Endothelial cell of umbilical vein (primary cell): ENCODE results near the gene SEMA4D. TPM values are rescaled to one million over a fixed set of nuclear protein-coding genes. Genes with fewer than 3 reads are reported as not detected.

Experiments
- Bru-seq: library from RNA; stranded (reverse); fragments of 400-500 nt; gene quantifications from one replicate; lab custom pipeline; 2021; lab: Mats Ljungman, UMichigan
- BruChase-seq, 2 experiments: library from RNA; stranded (reverse); fragments of 400-500 nt; gene quantifications; one replicate each; lab custom pipeline; 2021; lab: Mats Ljungman, UMichigan
- BruUV-seq: library from RNA; stranded (reverse); fragments of 400-500 nt; replicated peaks from 2 replicates; lab custom pipeline; 2021; lab: Mats Ljungman, UMichigan
- CTCF ChIA-PET: fragments of 300-600, 350-600 bp; sonication (Branson Sonifier 250); formaldehyde crosslinking; loops from one replicate; lab custom pipeline; 2021; ENCODE audit warnings: antibody characterized with exemption, inconsistent platforms; lab: Charles Lee
- POLR2A ChIA-PET: fragments of 300-600, 350-600 bp; sonication (Branson Sonifier 250); formaldehyde crosslinking; loops from one replicate; lab custom pipeline; 2021; ENCODE audit warnings: antibody characterized with exemption, inconsistent platforms; lab: Charles Lee
- DNase-seq: peaks from one replicate; pipeline ENCODE4 v3.0.0-alpha.2; 2011; ENCODE audit warnings: low read depth, low spot score
- FAIRE-seq: peaks from 2 replicates; lab custom pipeline; 2011; peaks lifted over from hg19 to GRCh38; lab: Jason Lieb, UNC
- H2AFZ ChIP-seq: 2 replicates; pipeline ENCODE4 v1.6.0; 2012; ENCODE audit warnings: low read depth, low read length, control low read depth, inconsistent platforms
- H3K27ac ChIP-seq: 2 replicates; pipeline ENCODE4 v1.5.1; 2011; ENCODE audit warnings: low read depth, mild to moderate bottlenecking, control low read depth, low read length, moderate library complexity; ENCODE audit not compliant: insufficient read depth
- H3K27me3 ChIP-seq, 2 experiments: 2 replicates each; pipeline versions ENCODE4 v1.6.0 to v1.6.1; 2011; ENCODE audit warnings: low read length in 2 of 2, mixed read lengths in 1 of 2; ENCODE audit not compliant: control insufficient read depth in 2 of 2, insufficient read depth in 2 of 2
- H3K36me3 ChIP-seq, 2 experiments: 2 replicates in 1 of 2; 3 replicates in 1 of 2; pipeline ENCODE4 v1.5.1; 2011; ENCODE audit warnings: low read length in 2 of 2, mild to moderate bottlenecking in 1 of 2, moderate library complexity in 1 of 2; ENCODE audit not compliant: control insufficient read depth in 2 of 2, insufficient read depth in 2 of 2; ENCODE audit errors: extremely low read depth in 1 of 2
- H3K4me1 ChIP-seq: 3 replicates; pipeline ENCODE4 v1.5.1; 2011; ENCODE audit warnings: mild to moderate bottlenecking, low read length; ENCODE audit not compliant: control insufficient read depth, insufficient read depth; ENCODE audit errors: extremely low read depth
- H3K4me2 ChIP-seq: 2 replicates; pipeline ENCODE4 v1.6.1; 2011; ENCODE audit warnings: low read length, control low read depth, mixed read lengths; ENCODE audit not compliant: insufficient read depth
- H3K4me3 ChIP-seq, 3 experiments: fragments of 200-600 bp in 1 of 3; sonication (generic), shearing (Covaris generic) in 1 of 3; replicated peaks in 1 of 3; 2 replicates each; pipeline ENCODE4 v1.5.1; 2011 to 2016; ENCODE audit warnings: control low read depth in 3 of 3, low read length in 3 of 3, mild to moderate bottlenecking in 2 of 3, inconsistent platforms in 1 of 3, low read depth in 1 of 3, moderate library complexity in 1 of 3; ENCODE audit not compliant: insufficient read depth in 1 of 3
- H3K79me2 ChIP-seq: 2 replicates; pipeline ENCODE4 v1.6.0; 2012; ENCODE audit warnings: low read length, inconsistent platforms; ENCODE audit not compliant: control insufficient read depth, insufficient read depth
- H3K9ac ChIP-seq: replicated peaks from 2 replicates; pipeline ENCODE3; 2011; ENCODE audit warnings: low read length, control low read depth; ENCODE audit not compliant: insufficient read depth; ENCODE audit errors: extremely low read depth
- H3K9me1 ChIP-seq: replicated peaks from 3 replicates; pipeline ENCODE4 v1.6.0; 2011; ENCODE audit warnings: mild to moderate bottlenecking, low read length; ENCODE audit not compliant: control insufficient read depth, insufficient read depth; ENCODE audit errors: extremely low read depth
- H3K9me3 ChIP-seq: replicated peaks from 2 replicates; pipeline ENCODE4 v1.5.1; 2012; ENCODE audit warnings: low read length, inconsistent platforms; ENCODE audit not compliant: control insufficient read depth, insufficient read depth
- H4K20me1 ChIP-seq: replicated peaks from 2 replicates; pipeline ENCODE3; 2011; ENCODE audit warnings: mild to moderate bottlenecking, low read length; ENCODE audit not compliant: control insufficient read depth, insufficient read depth; ENCODE audit errors: extremely low read depth
- CTCF ChIP-seq, 2 donors: IDR thresholded peaks; 1 replicate in 1 of 2; 2 replicates in 1 of 2; pipeline ENCODE4 v1.5.1; 2011; ENCODE audit warnings: low read length in 2 of 2, mild to moderate bottlenecking in 2 of 2, moderate library complexity in 2 of 2, control low read depth in 1 of 2, inconsistent platforms in 1 of 2, low read depth in 1 of 2; ENCODE audit not compliant: insufficient read depth in 1 of 2; ENCODE audit errors: extremely low read depth in 1 of 2
- EZH2 ChIP-seq: IDR thresholded peaks from 2 replicates; pipeline ENCODE4 v1.6.1; 2012; ENCODE audit warnings: borderline replicate concordance, low read depth, mild to moderate bottlenecking, moderate library complexity, low read length, inconsistent platforms; ENCODE audit not compliant: severe bottlenecking
- FOS ChIP-seq: IDR thresholded peaks from 2 replicates; pipeline ENCODE4 v1.6.1; 2011; ENCODE audit warnings: mild to moderate bottlenecking, low read length, moderate library complexity, borderline replicate concordance; ENCODE audit not compliant: insufficient read depth
- GATA2 ChIP-seq: IDR thresholded peaks from 2 replicates; pipeline ENCODE4 v1.7.0; 2011; ENCODE audit warnings: low read depth, mild to moderate bottlenecking, moderate library complexity, mixed read lengths, low read length; ENCODE audit not compliant: insufficient read length, insufficient read depth
- JUN ChIP-seq: IDR thresholded peaks from 2 replicates; pipeline ENCODE4 v1.6.1; 2011; ENCODE audit warnings: borderline replicate concordance, low read depth; ENCODE audit not compliant: insufficient read length, insufficient read depth
- MAX ChIP-seq: IDR thresholded peaks from 2 replicates; pipeline ENCODE4 v1.6.1; 2011; ENCODE audit not compliant: insufficient read depth, insufficient read length
- MYC ChIP-seq: IDR thresholded peaks from one replicate; pipeline ENCODE4 v1.6.1; 2011; ENCODE audit warnings: mild to moderate bottlenecking, low read depth, low read length
- POLR2A ChIP-seq: IDR thresholded peaks from 2 replicates; pipeline ENCODE4 v1.6.1; 2012; ENCODE audit warnings: low read depth, mild to moderate bottlenecking, control low read depth, low read length
- POLR2AphosphoS5 ChIP-seq: IDR thresholded peaks from 2 replicates; pipeline ENCODE4 v1.6.1; 2012; ENCODE audit warnings: low read depth, mild to moderate bottlenecking, control low read depth, low read length, moderate library complexity; ENCODE audit not compliant: insufficient read depth
- dilution Hi-C: fragments of 300-500 bp; cut with MboI; formaldehyde crosslinking; loops from one replicate; pipeline ENCODE4 v1.15.0; 2019; ENCODE audit warnings: low sequenced_read_pairs; ENCODE audit not compliant: extremely low pct_ligation_motif_present
- intact Hi-C: fragments of 100-400 bp; cut with micrococcal nuclease; formaldehyde crosslinking; loops from one replicate; pipeline ENCODE4 v1.10.0; 2022
- long read RNA-seq: library from polyadenylated mRNA; stranded (forward); transcript quantifications from one replicate; pipeline ENCODE4 v2.0.0, GENCODE V29; 2021
- polyA minus RNA-seq, 3 experiments: library from RNA; depleted of rRNA, polyadenylated mRNA; stranded (reverse); fragments of >200 nt; gene quantifications; 1 replicate in 1 of 3; 2 replicates in 2 of 3; pipeline ENCODE4 v1.2.3, GENCODE V29; 2011
- polyA plus RNA-seq, 4 experiments: library from polyadenylated mRNA; depleted of rRNA in 3 of 4; stranded (reverse) in 3 of 4; unstranded in 1 of 4; fragments of >200 nt; gene quantifications; 2 replicates each; pipeline versions ENCODE4 v1.2.1 to v1.2.3, GENCODE V29; 2011 to 2012; ENCODE audit warnings: missing spikeins in 1 of 4
- total RNA-seq: library from RNA; stranded (reverse); gene quantifications from 2 replicates; pipeline ENCODE4 v1.2.3, GENCODE V29; 2021

Gene SEMA4D
- total RNA-seq = 14.6 and 15.7 TPM in 2 replicates
- 2.9 and 3.9 TPM in 2 replicates for polyA plus RNA-seq
- polyA plus RNA-seq (2011; cell fraction: cytosol; rRNA removed) = 4.8 and 4.9 TPM in 2 replicates
- 33.4 and 34.4 TPM in 2 replicates for polyA plus RNA-seq (2011; cell fraction: nucleus; rRNA removed)
- polyA plus RNA-seq (2012) = 4.4 and 7.5 TPM in 2 replicates
- polyA minus RNA-seq = 6.8 and 7.8 TPM in 2 replicates
- polyA minus RNA-seq (2011; cell fraction: cytosol; rRNA and poly(A)+ RNA removed) = 6.8 TPM
- polyA minus RNA-seq (2011; cell fraction: nucleus; rRNA and poly(A)+ RNA removed) = 12.0 and 17.1 TPM in 2 replicates
- Bru-seq, nascent RNA = percentile 50 among the genes with signal in this experiment
- BruChase-seq, experiment 1, labeled RNA remaining after a 6-hour chase = percentile 50 among the genes with signal in this experiment
- BruChase-seq, experiment 2, labeled RNA remaining after a 2-hour chase = percentile 48 among the genes with signal in this experiment
- long read RNA-seq, partial matches to known transcripts = 2 of 10 reads
- long read RNA-seq, other reads (novel, unspliced or antisense) = 7 of 10 reads

- Histone ChIP-seq H3K9ac (peak within 1 kb of the TSS; percentile 28), H3K9me1 (no peaks in the 10 kb centered on the region), H3K79me2 (no peaks in the 10 kb centered on the region), H4K20me1 (no peaks in the 10 kb centered on the region), H2AFZ (peak within 1 kb of the TSS; percentile 92), H3K4me3 (peak within 1 kb of the TSS; percentile 40 to 85 (median 79)), H3K36me3 (no peaks in the 10 kb centered on the region), H3K9me3 (no peaks in the 10 kb centered on the region), H3K27ac (no peak within 1 kb of the TSS), H3K27me3 (peaks cover 2 to 4% of the 10 kb centered on the region in 2 experiments), H3K4me2 (peak within 1 kb of the TSS; percentile 67), H3K4me1 (peaks cover 4% of the 10 kb centered on the region)
- ChIA-PET POLR2A (no interaction called here), CTCF (interaction anchor here (1.2 kb wide), 1 partner anchor 51 kb away, joined by 7 read pairs; no protein-coding TSS in a partner anchor)
- no peak for TF ChIP-seq POLR2A
- no peak for TF ChIP-seq MYC
- no peak for TF ChIP-seq CTCF (IDR thresholded peaks at IDR 0.05; ENCODE audit: extremely low read depth in 1 of 2, insufficient read depth in 1 of 2, low read depth in 1 of 2, low read length in 2 of 2)
- no peak for TF ChIP-seq POLR2AphosphoS5
- no peak for TF ChIP-seq GATA2
- TF ChIP-seq MAX = no peak
- TF ChIP-seq JUN = no peak
- TF ChIP-seq EZH2 = no peak
- TF ChIP-seq FOS = no peak
- no TSS peak for BruUV-seq
- intact Hi-C loops = loop anchor here (1.0 kb wide), 2 partner anchors 21 to 180 kb away; partner anchors contain the start of gene SECISBP2
- DNase-seq = peak; percentile 45
- FAIRE-seq = peak; percentile 76
- dilution Hi-C loops = no loop called here
These were observed at the start of gene SEMA4D for GRCh38 chr9:89497978-89498851. Gene SEMA4D (minus strand): TSS chr9:89498113. CDS start chr9:89405456, 92,657 bp downstream.
